ENCODE results near the gene APLP2. TPM values are rescaled to one million over a fixed set of nuclear protein-coding genes. Genes with fewer than 3 reads are reported as not detected.

Gene APLP2
- polyA plus RNA-seq, 4 donors, result 72.7 to 482 (median 138) TPM

Other genes with a start within 250 kb of the APLP2 start
- gene NFRKB, start 174.3 kb upstream of the APLP2 start, polyA plus RNA-seq, result 10 to 100 TPM in 2 of 4 donors, 1 to 10 TPM in 2; 7.3 to 33.6 (median 9.5) TPM
- 1 to 10 TPM; 2.7 to 8.8 (median 3.3) TPM for gene PRDM10, start 67.1 kb upstream of the APLP2 start, polyA plus RNA-seq
- gene ST14, start 89.9 kb downstream of the APLP2 start, polyA plus RNA-seq, result 100 to 1,000 TPM in 3 of 4 donors, 10 to 100 TPM in 1; 97.8 to 259 (median 143) TPM
- 10 to 100 TPM in 2 of 4 donors, 1 to 10 TPM in 2; 7.6 to 32.9 (median 10.1) TPM for gene ZBTB44, start 245.0 kb downstream of the APLP2 start, polyA plus RNA-seq

All from small intestine (tissue), 4 donors.